ENCODE data around the gene PRKCA.

- TF ChIP-seq, protein P1, sequence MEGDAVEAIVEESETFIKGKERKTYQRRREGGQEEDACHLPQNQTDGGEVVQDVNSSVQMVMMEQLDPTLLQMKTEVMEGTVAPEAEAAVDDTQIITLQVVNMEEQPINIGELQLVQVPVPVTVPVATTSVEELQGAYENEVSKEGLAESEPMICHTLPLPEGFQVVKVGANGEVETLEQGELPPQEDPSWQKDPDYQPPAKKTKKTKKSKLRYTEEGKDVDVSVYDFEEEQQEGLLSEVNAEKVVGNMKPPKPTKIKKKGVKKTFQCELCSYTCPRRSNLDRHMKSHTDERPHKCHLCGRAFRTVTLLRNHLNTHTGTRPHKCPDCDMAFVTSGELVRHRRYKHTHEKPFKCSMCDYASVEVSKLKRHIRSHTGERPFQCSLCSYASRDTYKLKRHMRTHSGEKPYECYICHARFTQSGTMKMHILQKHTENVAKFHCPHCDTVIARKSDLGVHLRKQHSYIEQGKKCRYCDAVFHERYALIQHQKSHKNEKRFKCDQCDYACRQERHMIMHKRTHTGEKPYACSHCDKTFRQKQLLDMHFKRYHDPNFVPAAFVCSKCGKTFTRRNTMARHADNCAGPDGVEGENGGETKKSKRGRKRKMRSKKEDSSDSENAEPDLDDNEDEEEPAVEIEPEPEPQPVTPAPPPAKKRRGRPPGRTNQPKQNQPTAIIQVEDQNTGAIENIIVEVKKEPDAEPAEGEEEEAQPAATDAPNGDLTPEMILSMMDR (conservative IDR thresholded peaks at IDR 0.05; ENCODE audit: low read depth, low read length) = no peak
- TF ChIP-seq EZH2 (IDR thresholded peaks at IDR 0.05; ENCODE audit: low read length, unreplicated experiment) = no peak
These were observed 11.7 kb downstream of the PRKCA start for GRCh38 chr17:66313995-66314659.
